Kidney tubule cell (primary cell): ENCODE results near the gene CPZ.
A peak's percentile ranks its signal among the peaks of the same experiment; 100 is the strongest.

ENCODE experiments used
- DNase-seq: peaks from one replicate; pipeline ENCODE4 v3.0.0-alpha.2; 2018; ENCODE audit warnings: low spot score

Gene CPZ

GRCh38 chr4:8592366-8593263 lies at the start of gene CPZ:
Gene CPZ, plus strand, starts transcription at chr4:8592765. Its CDS starts 69 bp downstream, at chr4:8592834.
- no peak for DNase-seq

GRCh38 chr4:8542776-8543525 lies 49.6 kb upstream of the CPZ start:
- peak; percentile 57 for DNase-seq

- no peak for DNase-seq
Measured at GRCh38 chr4:8543623-8544022, 48.9 kb upstream of the CPZ start.

- DNase-seq: no peak
Measured at GRCh38 chr4:8544282-8544681, 48.3 kb upstream of the CPZ start.

GRCh38 chr4:8544741-8545438 lies 47.7 kb upstream of the CPZ start:
- DNase-seq: no peak

- DNase-seq: no peak
Measured at GRCh38 chr4:8545439-8545765, 47.2 kb upstream of the CPZ start.

- DNase-seq: no peak
Measured at GRCh38 chr4:8546766-8547107, 45.8 kb upstream of the CPZ start.

- peak; percentile 93 for DNase-seq
Measured at GRCh38 chr4:8547108-8547911, 45.3 kb upstream of the CPZ start.

- DNase-seq: no peak
Measured at GRCh38 chr4:8547912-8548730, 44.4 kb upstream of the CPZ start.

GRCh38 chr4:8548731-8549351 lies 43.7 kb upstream of the CPZ start:
- peak; percentile 42 for DNase-seq

- DNase-seq: no peak
Measured at GRCh38 chr4:8549352-8549931, 43.1 kb upstream of the CPZ start.

GRCh38 chr4:8550691-8551090 lies 41.9 kb upstream of the CPZ start:
- no peak for DNase-seq

GRCh38 chr4:8552024-8552423 lies 40.5 kb upstream of the CPZ start:
- no peak for DNase-seq

- no peak for DNase-seq
Measured at GRCh38 chr4:8552581-8553205, 39.9 kb upstream of the CPZ start.

- no peak for DNase-seq
Measured at GRCh38 chr4:8553216-8553615, 39.3 kb upstream of the CPZ start.

- no peak for DNase-seq
Measured at GRCh38 chr4:8553991-8554405, 38.6 kb upstream of the CPZ start.

- DNase-seq: no peak
Measured at GRCh38 chr4:8554555-8555100, 37.9 kb upstream of the CPZ start.

- no peak for DNase-seq
Measured at GRCh38 chr4:8555716-8556115, 36.8 kb upstream of the CPZ start.

- DNase-seq: peak; percentile 38
Measured at GRCh38 chr4:8556341-8557150, 36.0 kb upstream of the CPZ start.
